NCI-H146 (cell line): ENCODE results near the gene SIPA1L2.
A peak's percentile ranks its signal among the peaks of the same experiment; 100 is the strongest.

Source experiments
- DNase-seq: peaks from one replicate; lab custom pipeline; 2025; lab: John Stamatoyannopoulos, UW

The SIPA1L2 gene, protein sequence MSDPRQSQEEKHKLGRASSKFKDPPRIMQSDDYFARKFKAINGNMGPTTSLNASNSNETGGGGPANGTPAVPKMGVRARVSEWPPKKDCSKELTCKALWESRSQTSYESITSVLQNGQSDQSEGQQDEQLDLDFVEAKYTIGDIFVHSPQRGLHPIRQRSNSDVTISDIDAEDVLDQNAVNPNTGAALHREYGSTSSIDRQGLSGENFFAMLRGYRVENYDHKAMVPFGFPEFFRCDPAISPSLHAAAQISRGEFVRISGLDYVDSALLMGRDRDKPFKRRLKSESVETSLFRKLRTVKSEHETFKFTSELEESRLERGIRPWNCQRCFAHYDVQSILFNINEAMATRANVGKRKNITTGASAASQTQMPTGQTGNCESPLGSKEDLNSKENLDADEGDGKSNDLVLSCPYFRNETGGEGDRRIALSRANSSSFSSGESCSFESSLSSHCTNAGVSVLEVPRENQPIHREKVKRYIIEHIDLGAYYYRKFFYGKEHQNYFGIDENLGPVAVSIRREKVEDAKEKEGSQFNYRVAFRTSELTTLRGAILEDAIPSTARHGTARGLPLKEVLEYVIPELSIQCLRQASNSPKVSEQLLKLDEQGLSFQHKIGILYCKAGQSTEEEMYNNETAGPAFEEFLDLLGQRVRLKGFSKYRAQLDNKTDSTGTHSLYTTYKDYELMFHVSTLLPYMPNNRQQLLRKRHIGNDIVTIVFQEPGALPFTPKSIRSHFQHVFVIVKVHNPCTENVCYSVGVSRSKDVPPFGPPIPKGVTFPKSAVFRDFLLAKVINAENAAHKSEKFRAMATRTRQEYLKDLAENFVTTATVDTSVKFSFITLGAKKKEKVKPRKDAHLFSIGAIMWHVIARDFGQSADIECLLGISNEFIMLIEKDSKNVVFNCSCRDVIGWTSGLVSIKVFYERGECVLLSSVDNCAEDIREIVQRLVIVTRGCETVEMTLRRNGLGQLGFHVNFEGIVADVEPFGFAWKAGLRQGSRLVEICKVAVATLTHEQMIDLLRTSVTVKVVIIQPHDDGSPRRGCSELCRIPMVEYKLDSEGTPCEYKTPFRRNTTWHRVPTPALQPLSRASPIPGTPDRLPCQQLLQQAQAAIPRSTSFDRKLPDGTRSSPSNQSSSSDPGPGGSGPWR (N-terminal part only)

DNA sequence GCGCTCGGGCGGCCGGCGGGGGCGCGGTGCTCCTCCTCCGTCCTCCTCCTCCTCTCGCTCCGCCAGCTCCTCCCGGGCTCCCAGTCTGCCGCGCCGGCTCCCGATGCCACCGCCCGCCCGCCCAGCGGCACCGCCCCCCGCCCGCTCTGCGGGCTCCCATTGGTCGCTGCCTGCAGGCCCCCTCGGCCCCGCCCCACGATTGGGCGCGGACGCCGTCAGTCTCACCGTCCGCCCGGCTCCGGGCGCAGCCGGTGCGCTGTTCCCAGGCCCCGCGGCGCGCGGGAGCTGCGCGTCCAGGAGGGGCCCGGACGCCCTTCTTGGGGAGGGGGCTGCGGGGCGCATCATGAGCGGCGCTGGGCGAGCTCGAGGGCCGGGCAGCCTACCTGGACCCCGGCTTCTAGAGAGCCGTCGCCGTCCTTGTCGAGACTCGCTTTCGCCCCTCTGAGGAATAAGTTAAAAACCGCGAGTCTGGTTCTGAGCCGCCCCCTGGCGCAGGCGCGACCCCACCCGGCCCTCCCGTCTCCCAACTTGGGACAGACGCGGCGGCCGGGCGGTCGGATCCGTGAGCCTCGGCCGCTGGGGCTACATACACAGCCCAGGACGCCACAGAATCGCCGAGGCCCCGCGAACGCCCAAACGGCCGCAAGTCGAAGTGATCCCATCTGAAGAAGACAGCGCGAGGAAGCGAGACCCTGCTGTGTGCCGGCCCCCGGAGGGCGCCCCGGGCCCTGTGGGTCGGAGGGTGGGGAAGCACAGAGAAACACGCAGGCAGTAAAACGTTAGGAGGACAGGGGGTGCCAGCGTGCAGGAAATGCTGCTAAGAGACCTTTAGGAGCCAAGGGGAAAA lies at the start of gene SIPA1L2:
Gene SIPA1L2, minus strand, starts transcription at position 87 of the 847 bp plus-strand sequence. CDS start 114,794 bp downstream, outside the sequence.
- DNase-seq: peak; percentile 89

DNA sequence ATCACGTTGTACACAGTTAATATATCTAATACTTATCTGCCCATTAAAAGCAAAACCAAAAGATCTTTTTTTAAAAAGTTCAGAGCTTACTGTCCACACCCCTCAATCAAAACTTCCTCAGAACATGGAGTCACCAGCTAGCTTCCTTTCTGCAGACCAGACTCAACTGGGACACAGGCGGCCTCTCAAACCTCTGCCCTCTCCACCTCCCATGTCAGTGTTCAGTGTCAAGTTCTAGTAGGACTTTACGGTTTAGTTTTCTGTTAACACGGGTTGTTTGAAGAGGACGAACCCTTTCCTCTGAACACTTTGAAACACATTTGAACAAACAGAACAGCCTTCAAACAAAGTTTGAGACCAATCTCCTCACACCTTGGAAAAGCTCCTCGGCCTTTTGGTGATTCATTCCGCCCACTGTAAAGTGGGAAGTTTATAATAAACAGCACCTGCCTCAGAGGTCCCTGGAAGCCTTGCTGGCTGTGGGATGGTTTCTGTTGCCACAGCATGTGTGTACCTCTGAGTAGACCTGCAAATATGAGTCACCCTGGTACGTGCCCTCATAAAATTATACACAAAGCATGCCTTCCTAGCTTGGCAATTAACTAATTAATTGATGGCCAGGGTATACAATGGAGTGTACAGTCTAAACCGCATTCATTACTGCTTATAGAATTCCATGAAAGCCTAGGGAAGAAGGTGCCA lies 48.4 kb upstream of the SIPA1L2 start:
- DNase-seq: peak; percentile 81

DNA sequence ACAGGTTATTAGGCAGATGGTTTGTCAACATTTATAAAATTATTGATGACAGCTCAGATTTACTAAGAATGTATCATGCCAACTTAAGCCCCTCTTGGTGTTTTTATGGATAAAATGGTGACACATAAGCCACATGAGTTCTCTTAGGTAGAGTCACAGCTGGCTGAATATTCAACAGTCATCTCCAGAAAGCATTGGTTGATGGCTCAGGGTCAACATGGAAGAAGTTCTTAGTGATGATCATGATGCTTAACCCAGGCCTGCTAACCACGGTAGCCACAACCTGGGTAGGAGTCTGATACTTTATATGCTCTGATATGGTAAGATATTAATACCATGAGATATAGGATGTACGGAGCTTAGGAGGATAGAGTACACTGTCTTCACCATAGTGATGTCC lies 46.4 kb upstream of the SIPA1L2 start:
- no peak for DNase-seq

DNA sequence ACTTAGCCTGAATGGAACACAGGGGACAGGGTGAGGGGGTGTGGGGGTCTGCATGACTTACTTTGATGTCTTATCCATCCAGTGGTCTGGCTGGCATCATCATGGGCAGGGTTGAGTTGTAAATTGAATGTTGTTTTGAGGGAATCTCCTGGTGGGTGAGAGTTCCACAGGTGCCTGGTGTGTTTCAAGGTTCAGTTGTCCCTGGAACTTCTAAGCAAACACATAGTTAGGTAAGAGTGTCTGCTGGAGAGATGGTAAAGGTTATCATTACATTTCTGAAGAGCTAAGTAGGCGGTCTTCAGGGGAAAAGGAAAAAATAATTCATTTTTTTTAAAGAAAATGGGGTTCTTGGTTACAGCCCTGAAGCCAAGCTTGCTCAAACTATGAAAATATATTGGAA lies 46.0 kb upstream of the SIPA1L2 start:
- DNase-seq: no peak

DNA sequence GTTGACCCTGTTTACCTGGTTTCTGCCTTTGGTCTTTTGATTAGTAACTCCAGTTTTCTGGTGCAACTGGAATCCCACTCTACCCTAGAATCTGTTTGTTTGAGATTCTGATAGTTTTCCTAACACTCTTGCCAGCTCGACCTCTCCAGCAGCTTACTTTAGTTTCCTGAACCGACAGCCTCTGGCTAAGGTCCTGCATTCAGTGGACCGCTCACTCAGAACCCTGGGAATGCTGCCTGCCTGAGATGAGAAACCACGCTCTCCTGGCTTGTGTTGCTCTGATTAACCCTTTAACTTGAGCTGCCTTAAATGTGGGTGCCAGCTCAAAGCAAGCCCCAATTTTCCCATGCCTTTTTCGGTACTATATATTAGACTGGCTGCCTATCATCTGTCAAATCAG lies 45.3 kb upstream of the SIPA1L2 start:
- no peak for DNase-seq

DNA sequence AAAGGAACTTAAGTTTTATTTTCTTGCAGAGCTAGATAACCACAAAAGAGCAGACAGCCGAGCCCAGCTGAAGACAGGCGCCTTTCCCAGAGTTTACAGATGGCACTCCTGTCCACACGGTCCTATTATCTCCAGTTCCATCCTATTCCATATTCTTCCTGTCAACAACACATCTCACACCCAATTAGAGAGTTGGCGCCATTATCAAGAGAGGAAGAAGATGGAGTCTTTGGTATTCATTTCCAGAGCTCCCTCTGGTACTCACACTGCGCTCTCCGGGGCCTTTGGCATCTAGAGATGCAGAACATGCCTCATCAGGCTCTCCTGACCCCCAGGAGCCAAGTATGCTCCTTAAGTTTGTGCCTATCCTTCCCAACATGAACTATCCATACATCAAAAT lies 43.3 kb upstream of the SIPA1L2 start:
- no peak for DNase-seq

DNA sequence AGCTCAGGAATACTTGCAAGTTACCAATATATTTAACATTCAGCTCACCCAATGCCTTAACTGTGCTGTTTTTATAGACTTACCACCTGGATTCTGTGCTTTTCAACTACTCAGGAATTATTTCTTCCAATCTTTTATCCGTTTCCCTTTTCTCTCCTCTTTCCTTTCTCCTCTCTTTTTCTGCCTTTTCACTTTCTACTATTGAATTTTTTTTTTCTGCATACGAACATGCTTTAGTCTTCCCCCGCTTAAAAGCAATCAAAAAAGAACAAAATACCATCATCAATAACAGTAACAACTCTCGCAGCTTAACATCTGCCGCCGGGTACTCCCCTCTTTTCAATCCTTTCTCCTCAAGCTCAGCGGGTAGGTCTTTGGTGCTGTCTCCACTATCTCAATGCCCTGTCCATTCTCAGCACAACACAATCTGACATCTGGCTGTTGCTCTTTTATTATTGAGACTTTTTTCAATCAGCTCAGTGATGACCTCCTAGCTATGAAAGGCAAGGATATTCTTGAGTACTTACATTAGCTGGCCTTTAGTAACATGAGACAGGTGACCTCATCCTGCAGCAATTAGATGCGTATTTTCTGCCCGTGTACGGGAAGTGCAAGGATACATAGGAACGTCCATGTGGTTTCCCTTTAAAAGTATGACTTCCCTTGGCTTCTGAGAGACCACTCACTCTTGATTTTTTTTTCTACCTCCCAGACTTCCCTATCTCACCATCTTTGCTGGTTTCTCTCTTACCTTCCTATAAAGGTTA lies 40.2 kb upstream of the SIPA1L2 start:
- DNase-seq: peak; percentile 78

DNA sequence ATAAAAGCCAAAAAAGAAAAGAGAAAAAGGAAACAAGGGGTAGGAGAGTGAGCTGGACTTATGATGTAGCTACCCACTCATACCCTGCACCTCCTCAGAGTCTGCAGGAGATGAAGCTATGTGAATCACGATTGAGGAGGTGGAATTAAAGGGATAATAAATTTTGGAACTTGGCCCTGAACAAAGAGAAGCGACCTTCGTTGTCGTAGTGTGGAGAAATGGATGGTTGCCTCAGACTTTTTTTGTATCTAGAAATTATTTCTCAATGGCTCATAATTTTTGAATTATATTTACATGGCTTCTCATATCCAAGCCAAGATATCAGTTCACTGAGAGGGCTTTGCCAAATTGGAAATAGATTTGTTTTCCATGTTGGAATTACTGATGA lies 37.8 kb upstream of the SIPA1L2 start:
- DNase-seq: no peak

DNA sequence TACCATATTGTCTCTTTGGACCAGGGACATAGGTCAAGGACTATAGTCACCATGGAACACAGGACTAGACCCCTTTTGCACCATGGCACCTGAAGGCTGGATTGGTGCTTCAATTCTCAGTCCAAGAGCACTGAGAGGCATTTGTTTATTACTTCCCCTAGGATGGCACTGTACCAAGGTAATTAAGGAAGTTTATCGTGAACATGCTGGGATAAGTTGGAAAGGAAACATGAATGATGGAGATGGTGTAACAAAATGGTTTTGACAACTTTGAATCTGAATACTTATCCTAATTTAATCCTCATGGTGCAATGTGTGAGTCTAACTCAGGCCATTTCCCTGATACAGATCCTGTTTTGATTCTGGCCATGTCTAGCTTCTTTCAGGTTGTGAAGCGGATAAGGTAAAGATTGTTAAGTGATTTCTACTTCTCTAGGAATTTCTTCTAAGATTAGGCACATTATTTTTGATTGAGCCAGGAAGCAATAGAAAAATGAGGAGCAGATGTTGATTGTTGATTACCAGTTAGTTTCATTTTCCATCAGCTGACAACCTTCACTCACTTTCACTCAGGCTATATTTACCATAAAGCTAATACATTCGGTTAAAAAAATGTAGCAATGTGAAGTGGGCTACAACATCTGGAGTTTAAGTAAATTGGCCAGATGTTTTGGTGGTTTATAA lies 37.3 kb upstream of the SIPA1L2 start:
- no peak for DNase-seq

DNA sequence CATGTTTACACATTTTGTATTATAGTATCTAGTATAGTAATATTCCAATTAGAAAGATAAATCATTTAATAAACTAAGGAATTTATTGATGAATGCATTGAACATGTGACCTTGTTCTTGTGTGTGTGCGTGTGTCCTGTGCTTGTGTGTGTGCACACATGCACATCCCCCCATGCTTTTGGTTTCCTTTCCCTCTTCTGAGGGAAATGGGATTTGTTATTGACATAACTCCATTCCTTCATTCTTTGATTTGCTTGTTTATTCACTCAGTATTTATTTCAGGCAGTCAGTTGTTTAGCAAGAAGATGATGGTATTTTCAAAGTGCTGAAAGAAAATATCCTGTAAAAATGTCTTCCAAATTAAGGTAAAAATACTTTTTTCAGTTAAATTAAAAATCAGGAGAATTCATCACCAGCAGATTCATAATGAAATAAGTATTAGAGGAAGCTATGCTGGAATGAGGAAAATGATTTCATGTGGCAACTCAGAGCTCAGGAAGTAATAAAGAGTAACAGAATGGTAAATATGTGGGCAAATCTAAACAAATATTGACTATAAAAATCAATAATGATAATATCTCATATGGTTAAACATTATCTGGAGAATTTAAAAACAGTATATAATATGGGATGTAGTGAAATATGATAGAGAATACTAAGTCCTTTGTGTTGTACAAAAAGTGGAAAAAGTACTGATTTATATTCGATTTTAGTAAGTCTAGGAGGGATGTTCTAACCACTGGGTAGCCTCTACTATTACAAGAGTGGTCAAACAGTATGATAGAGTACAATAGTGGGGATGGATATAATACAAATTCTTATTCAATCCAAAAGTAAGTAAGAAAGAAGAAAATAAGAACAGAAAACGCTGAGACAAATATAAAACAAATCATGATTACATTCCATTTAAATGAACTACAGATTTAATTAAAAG lies 35.2 kb upstream of the SIPA1L2 start:
- DNase-seq: no peak

DNA sequence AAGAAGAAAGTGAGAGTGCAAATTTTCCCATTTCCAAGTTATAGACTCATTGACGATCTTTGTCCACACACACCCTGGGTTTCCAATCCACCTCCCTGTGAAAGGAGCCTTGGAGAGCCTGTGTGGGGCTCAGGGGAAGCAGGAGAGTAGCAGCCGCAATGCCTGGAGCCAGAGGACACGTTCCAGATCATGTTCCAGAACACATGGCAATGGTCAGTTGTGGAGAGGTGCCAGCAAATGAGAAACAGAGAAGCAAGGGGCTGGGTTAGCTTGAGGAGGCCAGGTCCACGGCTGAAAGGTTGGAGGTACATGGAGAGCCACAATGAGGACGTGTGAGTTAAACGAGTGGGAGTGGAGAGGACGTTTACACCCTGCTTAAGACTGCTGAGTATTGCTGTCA lies 33.0 kb upstream of the SIPA1L2 start:
- DNase-seq: no peak

DNA sequence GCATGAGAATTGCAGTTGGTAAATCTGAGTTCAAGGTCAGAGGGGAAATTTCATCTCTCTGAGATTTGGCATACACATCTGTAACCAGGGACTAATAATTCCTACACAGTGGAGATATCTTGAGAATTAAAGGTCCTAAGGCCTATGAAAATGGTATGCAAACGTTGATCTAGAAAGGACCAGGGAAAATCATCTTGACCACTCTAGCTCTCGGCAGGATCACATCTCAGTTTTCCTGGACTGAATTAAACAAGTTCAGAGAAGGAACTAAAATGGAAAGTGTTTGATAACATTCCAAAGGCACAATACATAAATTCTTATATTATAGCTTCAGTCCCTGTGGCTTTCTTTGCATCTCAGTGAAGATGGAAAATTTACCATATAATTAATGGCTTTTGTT lies 28.5 kb upstream of the SIPA1L2 start:
- no peak for DNase-seq

DNA sequence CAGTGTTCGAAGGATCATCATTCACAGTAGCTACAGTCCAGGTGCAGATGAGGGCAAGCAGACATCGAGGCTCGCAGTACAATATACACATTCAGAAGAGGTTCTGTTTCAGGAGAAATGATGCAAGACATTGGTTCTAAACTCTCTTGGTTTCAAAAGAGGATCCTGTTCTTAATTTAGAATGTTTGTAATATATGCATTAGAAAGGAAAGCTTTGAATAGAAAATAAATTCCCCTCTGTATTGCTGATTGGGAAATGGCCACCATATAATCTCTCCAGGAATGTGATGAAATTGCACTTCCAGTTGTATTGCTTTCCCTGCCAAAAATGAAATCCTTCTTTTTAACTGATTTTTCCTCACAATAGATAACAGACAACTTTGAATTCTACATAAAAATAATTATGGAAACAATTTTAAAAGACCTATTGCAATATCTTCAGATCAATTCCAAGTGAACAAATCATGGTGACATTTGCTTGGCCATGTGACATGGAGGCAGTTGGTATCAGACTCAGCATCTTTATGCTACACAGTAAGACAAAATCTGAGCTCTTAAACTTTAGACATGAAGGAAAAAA lies 27.6 kb upstream of the SIPA1L2 start:
- no peak for DNase-seq

DNA sequence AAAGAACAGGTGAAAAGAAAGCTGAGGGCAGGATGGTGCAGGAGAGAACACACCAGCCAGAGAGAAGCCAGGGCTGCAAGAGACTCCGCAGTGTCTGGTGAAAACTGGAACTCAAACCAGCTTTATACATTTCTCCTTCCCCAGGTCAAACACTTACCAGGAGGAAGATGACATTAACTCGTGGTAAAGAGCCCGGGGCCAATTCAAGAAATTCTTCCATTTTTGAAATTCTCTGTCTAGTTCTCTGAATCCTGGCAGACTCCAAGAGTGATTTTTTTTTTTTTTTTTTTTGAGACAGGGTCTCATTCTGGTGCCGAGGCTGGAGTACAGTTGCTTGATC lies 25.8 kb upstream of the SIPA1L2 start:
- no peak for DNase-seq

DNA sequence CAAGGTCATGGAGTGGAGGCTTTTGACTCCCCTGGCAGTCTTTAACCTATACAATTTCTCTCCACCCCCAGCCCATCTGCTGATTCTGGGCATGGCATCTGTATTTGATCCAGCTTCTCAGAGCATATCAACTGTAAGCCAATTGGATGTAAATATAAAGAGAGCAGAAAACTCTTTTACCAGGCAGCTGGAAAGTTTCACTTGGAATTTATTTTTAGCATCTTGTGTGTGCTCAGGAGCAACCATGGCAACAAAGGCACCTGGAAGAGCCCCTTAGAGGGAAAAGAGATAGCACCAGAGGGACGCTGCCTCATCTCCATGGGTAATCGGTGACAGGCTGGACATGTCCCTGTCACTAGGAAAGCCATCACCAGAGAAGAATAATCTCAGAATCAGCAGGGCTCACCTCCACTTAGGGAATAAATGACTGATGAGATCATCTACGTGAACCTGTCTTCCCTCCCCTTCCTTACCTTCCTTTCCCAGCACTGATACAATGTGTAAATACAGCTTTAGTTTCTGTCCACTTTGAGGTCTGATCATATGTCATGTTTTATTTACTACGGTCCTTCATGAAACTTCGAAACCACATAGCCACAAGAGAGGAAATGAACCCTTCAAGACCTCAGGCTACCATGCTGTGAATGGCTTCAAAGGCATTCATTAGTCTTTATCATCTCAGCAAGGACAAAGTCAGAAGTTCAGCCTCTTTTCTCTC lies 25.3 kb upstream of the SIPA1L2 start:
- DNase-seq: peak; percentile 61

DNA sequence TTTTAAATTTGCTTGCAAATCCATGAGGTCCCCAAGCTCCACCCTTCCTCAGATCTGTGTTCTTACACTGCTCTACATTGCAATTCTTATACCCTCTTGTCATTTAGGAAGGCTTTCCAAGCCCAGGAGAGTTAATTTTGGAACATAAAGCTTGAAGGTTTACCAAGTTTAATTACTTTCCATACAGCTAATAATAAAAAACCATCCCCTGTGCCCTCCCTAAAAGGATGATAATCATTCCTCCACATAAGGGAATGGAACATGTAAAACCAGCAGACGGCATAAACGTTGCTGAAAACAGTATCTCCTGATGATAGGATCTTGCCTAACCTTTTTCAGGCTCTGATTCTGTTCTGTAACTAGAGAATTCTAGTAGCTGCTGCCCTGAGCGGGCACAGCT lies 23.9 kb upstream of the SIPA1L2 start:
- no peak for DNase-seq

DNA sequence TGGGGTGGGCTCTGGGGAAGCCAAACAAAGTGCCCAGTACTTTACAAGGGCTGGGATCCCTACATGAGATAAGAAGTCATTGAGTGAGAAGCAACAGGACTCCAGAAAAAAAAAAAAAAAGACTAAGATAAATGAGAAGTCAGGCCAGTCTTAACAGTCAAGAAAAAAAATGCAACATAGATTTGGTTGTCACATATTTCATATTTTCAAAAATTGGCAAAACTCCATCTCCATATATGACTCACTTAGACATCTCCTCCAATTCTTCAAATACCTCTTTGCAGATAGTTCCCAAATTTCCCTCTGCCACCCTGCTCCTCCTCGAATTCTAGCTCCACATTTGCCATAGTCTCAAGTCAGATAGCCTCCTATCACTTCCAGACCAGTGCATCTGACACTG lies 20.9 kb upstream of the SIPA1L2 start:
- DNase-seq: no peak

DNA sequence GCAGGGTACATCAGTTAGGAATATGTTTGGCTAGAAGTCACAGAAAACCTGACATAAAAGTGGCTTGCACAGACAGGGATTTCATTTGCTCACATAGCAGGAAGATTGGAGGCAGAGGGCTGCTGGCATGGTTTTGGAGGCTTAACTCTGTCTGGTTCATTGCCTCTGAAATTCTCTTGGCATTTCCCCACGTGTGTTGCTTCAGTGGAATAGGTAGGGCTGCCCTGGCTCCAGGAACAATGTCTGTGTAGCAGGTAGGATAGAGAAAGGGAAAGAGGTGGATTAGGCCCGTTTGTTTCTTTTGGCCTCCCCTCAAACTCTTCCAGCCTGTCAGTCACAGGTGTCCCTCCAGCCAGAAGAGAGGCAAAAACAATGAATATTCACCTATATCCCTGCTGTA lies 20.5 kb upstream of the SIPA1L2 start:
- no peak for DNase-seq
